Left colon (tissue), 2 donors: ENCODE data around the gene TMEM31. TPM values are rescaled to one million over a fixed set of nuclear protein-coding genes. Genes with fewer than 3 reads are reported as not detected.

Source experiments
- total RNA-seq, 2 donors: library from RNA; stranded (reverse); fragmentation: NEBNext Ultra II Directional; extraction: Animal tissue kit (Norgen Biotek cat#: 25700); gene quantifications; one replicate each; pipeline ENCODE4 v1.2.1, GENCODE V29; 2021
- donor health status: DM: no; HTN: no; CAD: no.
- donor health status: DM: yes; HTN: yes; CAD: no.

TMEM31 gene
- total RNA-seq, 2 donors from 2014 or later: not detected

Other genes with a start within 250 kb of the TMEM31 start
- under 1 TPM in 1 of 2 donors, not detected in 1; 0.27 TPM for gene RAB40A, start 191.4 kb upstream of the TMEM31 start, total RNA-seq
- gene TCEAL4, start 125.4 kb upstream of the TMEM31 start, total RNA-seq: 10 to 100 TPM; 20.1 to 23.2 TPM
- 1 to 10 TPM; 7.3 to 8.3 TPM for gene TCEAL3, start 102.9 kb upstream of the TMEM31 start, total RNA-seq
- 10 to 100 TPM; 10.2 to 17.8 TPM for gene TCEAL1, start 81.9 kb upstream of the TMEM31 start, total RNA-seq
- gene MORF4L2, start 24.2 kb upstream of the TMEM31 start, total RNA-seq: 100 to 1,000 TPM; 168 to 172 TPM
- 10 to 100 TPM in 1 of 2 donors, 1 to 10 TPM in 1; 3.9 to 16.7 TPM for gene PLP1, start 65.9 kb downstream of the TMEM31 start, total RNA-seq
- 1 to 10 TPM in 1 of 2 donors, under 1 TPM in 1; 0.40 to 1.3 TPM for gene RAB9B, start 121.3 kb downstream of the TMEM31 start, total RNA-seq